Neural progenitor cell (in vitro differentiated cells): ENCODE results near the gene B3GNT9.

Experiments used
- CTCF ChIP-seq: fragments of 200-600 bp; sonication (generic); IDR thresholded peaks from 2 replicates; pipeline ENCODE4 v1.5.1; 2017; ENCODE audit warnings: antibody characterized with exemption, mild to moderate bottlenecking
- EZH2phosphoT487 ChIP-seq: fragments of 200-600 bp; sonication (generic); IDR thresholded peaks from 2 replicates; pipeline ENCODE4 v1.6.1; 2017; ENCODE audit warnings: antibody characterized with exemption

GRCh38 chr16:67177743-67178699, 27.2 kb upstream of the B3GNT9 start:
- TF ChIP-seq EZH2phosphoT487 (peak; percentile 47), CTCF (peak; percentile 10)
